Pancreas (tissue), 10 donors: ENCODE measurements around the gene STK24. TPM values are rescaled to one million over a fixed set of nuclear protein-coding genes. Genes with fewer than 3 reads are reported as not detected.

Experiments used
- ATAC-seq, 4 donors: fragments of 200-7000 bp; cut with Tn5 transposase; one replicate each; pipeline versions ENCODE4 v1.8.0 to v1.9.1; 2020; ENCODE audit warnings: mild to moderate bottlenecking in 4 of 4, moderate library complexity in 4 of 4
- DNase-seq, 6 donors: peaks; one replicate each; pipeline ENCODE4 v3.0.0-alpha.2; 2020
- FAIRE-seq: peaks from 2 replicates; lab custom pipeline; 2012; peaks lifted over from hg19 to GRCh38; lab: Jason Lieb, UNC
- H3K27ac ChIP-seq, 4 donors: fragments of 200-600 bp; sonication (generic); 1 replicate in 3 of 4; 2 replicates in 1 of 4; pipeline versions ENCODE4 v1.5.0 to v1.8.0; 2020
- H3K27me3 ChIP-seq, 4 donors: fragments of 200-600 bp; one replicate each; pipeline ENCODE4 v1.8.0; 2021
- H3K36me3 ChIP-seq, 3 donors: fragments of 200-600 bp; sonication (generic) in 1 of 3; one replicate each; pipeline versions ENCODE4 v1.5.0 to v1.8.0; 2020 to 2021
- H3K4me1 ChIP-seq, 3 donors: fragments of 200-600 bp; one replicate each; pipeline ENCODE4 v1.8.0; 2021
- H3K4me3 ChIP-seq, 4 donors: fragments of 200-600 bp; sonication (generic) in 2 of 4; one replicate each; pipeline versions ENCODE4 v1.5.0 to v1.8.0; 2020 to 2021
- H3K9me3 ChIP-seq, 4 donors: fragments of 200-600 bp; one replicate each; pipeline ENCODE4 v1.8.0; 2021
- CTCF ChIP-seq, 4 donors: fragments of 200-600 bp; sonication (generic) in 3 of 4; IDR thresholded peaks; one replicate each; pipeline versions ENCODE4 v1.5.0 to v1.8.0; 2021; ENCODE audit warnings: antibody characterized with exemption in 4 of 4
- WGBS, 2 donors: extraction: QIAGEN DNeasy Blood & Tissue Kit; methylation state at CpG; one replicate each; pipeline ENCODE4 v1.1.7; 2013; 5-methylcytosine and 5-hydroxymethylcytosine counted together
- intact Hi-C, 3 donors: fragments of 100-400 bp; cut with DNase I; formaldehyde crosslinking; loops; one replicate each; pipeline versions ENCODE4 v1.11.1 to v1.14.2; 2022
- polyA plus RNA-seq, 2 donors: library from polyadenylated mRNA; stranded (reverse); fragments of 200-250 nt; gene quantifications; one replicate each; pipeline ENCODE4 v1.2.3, GENCODE V29; 2013
- total RNA-seq, 6 donors: library from RNA; stranded (reverse); fragmentation: NEBNext Ultra II Directional in 4 of 6; extraction: Animal tissue kit (Norgen Biotek cat#: 25700) in 4 of 6; gene quantifications; one replicate each; pipeline versions ENCODE4 v1.2.1 to v1.2.4, GENCODE V29; 2021 to 2023
- donor health status: healthy with polysubstance abuse.
- donor health status: DM: no; HTN: no; CAD: no; lungs with moderate emphysema.
- donor health status: DM: no; HTN: no; CAD: no.
- donor health status: control.
- donor health status: control.
- donor health status: Bipolar disorder and iron deficiency.
- donor health status: DM: yes; HTN: yes; CAD: no.
- donor health status: DM: no; HTN: no; CAD: no.
- donor health status: DM: no; HTN: no; CAD: no.
- donor health status: DM: yes; HTN: yes; CAD: no.

Gene STK24
- total and polyA plus RNA-seq, 8 donors = 15.5 to 55.7 (median 37.4) TPM

GRCh38 chr13:98536729-98537128 is 40.2 kb downstream of the STK24 start:
- Histone ChIP-seq H3K9me3 (no peaks in the 10 kb centered on the region), H3K4me1 (peaks cover 5 to 43% (median 21%) of the 10 kb centered on the region in 3 donors), H3K4me3 (no peak overlapping the region), H3K36me3 (no peaks in the 10 kb centered on the region), H3K27me3 (no peaks in the 10 kb centered on the region), H3K27ac (no peak overlapping the region)
- DNase-seq = peak in 1 of 6 donors; percentile 44
- TF ChIP-seq CTCF (IDR thresholded peaks at IDR 0.05) = no peak
- ATAC-seq = no peak
- FAIRE-seq = no peak
- intact Hi-C loops = no loop called here
- WGBS, 2 donors = 89 to 95% methylated on average over 13 to 14 of the region's 14 CpGs

- Histone ChIP-seq H3K9me3 (no peaks in the 10 kb centered on the region), H3K36me3 (no peaks in the 10 kb centered on the region), H3K4me3 (no peak overlapping the region), H3K27ac (peak overlapping the region in 3 of 4 donors; percentile 33 to 64 (median 40)), H3K27me3 (no peaks in the 10 kb centered on the region), H3K4me1 (peaks cover 5 to 33% (median 18%) of the 10 kb centered on the region in 3 donors)
- intact Hi-C loops = no loop called here
- 27 to 30% methylated on average over 13 of the region's 13 CpGs for WGBS, 2 donors
- FAIRE-seq (no peak), DNase-seq (no peak), ATAC-seq (peak; percentile 51 to 68 (median 66))
- no peak for TF ChIP-seq CTCF (IDR thresholded peaks at IDR 0.05)
These were observed 41.2 kb downstream of the STK24 start for GRCh38 chr13:98535501-98536354.

- Histone ChIP-seq H3K4me3 (no peak overlapping the region), H3K9me3 (no peaks in the 10 kb centered on the region), H3K36me3 (no peaks in the 10 kb centered on the region), H3K27me3 (no peaks in the 10 kb centered on the region), H3K4me1 (peaks cover 5 to 31% (median 10%) of the 10 kb centered on the region in 3 donors), H3K27ac (peak overlapping the region in 2 of 4 donors; percentile 11 to 64)
- intact Hi-C loops = no loop called here
- no peak for TF ChIP-seq CTCF (IDR thresholded peaks at IDR 0.05)
- WGBS, 2 donors = 82 to 83% methylated on average over 7 of the region's 7 CpGs
- DNase-seq = no peak
- no peak for ATAC-seq
- FAIRE-seq = no peak
These were observed 42.1 kb downstream of the STK24 start for GRCh38 chr13:98534821-98535220.

GRCh38 chr13:98533912-98534311 is 43.0 kb downstream of the STK24 start:
- Histone ChIP-seq H3K36me3 (no peaks in the 10 kb centered on the region), H3K9me3 (no peaks in the 10 kb centered on the region), H3K4me1 (peaks cover 5 to 31% (median 10%) of the 10 kb centered on the region in 3 donors), H3K27me3 (no peaks in the 10 kb centered on the region), H3K27ac (no peak overlapping the region), H3K4me3 (no peak overlapping the region)
- DNase-seq (no peak), FAIRE-seq (no peak), ATAC-seq (no peak)
- 94 to 95% methylated on average over 9 of the region's 9 CpGs for WGBS, 2 donors
- intact Hi-C loops = no loop called here
- TF ChIP-seq CTCF (IDR thresholded peaks at IDR 0.05) = no peak

GRCh38 chr13:98532254-98532653 is 44.7 kb downstream of the STK24 start:
- FAIRE-seq = no peak
- no peak overlapping the region for H3K27ac ChIP-seq

More at GRCh38 chr13:98532254-98532653, 44.7 kb downstream of the STK24 start:
- intact Hi-C loops = no loop called here
- H3K27me3 ChIP-seq = no peaks in the 10 kb centered on the region
- no peaks in the 10 kb centered on the region for H3K9me3 ChIP-seq
- no peaks in the 10 kb centered on the region for H3K36me3 ChIP-seq
- H3K4me1 ChIP-seq = peaks cover 5 to 31% (median 10%) of the 10 kb centered on the region in 3 donors
- ATAC-seq (no peak), DNase-seq (no peak)
- no peak for TF ChIP-seq CTCF (IDR thresholded peaks at IDR 0.05)
- no peak overlapping the region for H3K4me3 ChIP-seq
- 96% methylated on average over 3 of the region's 3 CpGs for WGBS, 2 donors
